Measurements from ENCODE around the gene DESI2. TPM values are rescaled to one million over a fixed set of nuclear protein-coding genes. Genes with fewer than 3 reads are reported as not detected.
A peak's percentile ranks its signal among the peaks of the same experiment; 100 is the strongest.

The DESI2 gene
- total RNA-seq, 1 experiment from 2014 or later, result 58.7 TPM

DNA sequence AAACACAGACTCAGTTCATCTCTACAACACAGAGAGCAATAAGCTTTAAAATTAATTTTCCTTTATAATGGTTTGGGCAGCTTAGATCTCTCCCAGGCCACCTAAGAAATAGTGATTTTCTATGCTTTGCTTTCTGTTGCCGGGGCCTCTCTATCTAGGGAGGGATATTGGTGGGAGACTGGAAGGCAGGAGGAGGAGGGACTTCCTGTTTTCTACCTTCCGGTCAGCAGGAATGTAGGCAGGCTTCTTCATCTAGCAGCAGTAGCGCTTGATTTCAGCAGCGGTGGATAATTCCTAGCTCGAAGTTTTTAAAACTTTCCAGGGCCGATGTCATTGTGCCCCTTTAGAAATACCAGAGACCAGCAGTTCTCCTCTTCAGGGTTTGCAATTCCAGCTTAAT is 5.1 kb upstream of the DESI2 start:
- Histone ChIP-seq H3K36me3 (ENCODE audit: low read depth, low read length) (no peaks in the 10 kb centered on the region), H3K9me3 (ENCODE audit: low read length) (no peaks in the 10 kb centered on the region), H3F3A (ENCODE audit: low read length, unreplicated experiment) (no peaks in the 10 kb centered on the region), H4K20me1 (ENCODE audit: low read length) (no peaks in the 10 kb centered on the region), H3K27ac (ENCODE audit: low read length) (no peak overlapping the region), H3K4me2 (ENCODE audit: low read length) (no peak overlapping the region), H3K79me2 (ENCODE audit: low read length) (no peaks in the 10 kb centered on the region), H3K9me2 (replicated peaks; ENCODE audit: low read length) (no peaks in the 10 kb centered on the region), H2AFZ (ENCODE audit: low read length) (no peak overlapping the region), H3K27me3 (ENCODE audit: low read length) (no peaks in the 10 kb centered on the region; the same call in 1 of the 2 replicates), H3K4me3 (ENCODE audit: low read length) (no peak overlapping the region), H3K4me1 (ENCODE audit: insufficient read depth, low read length) (peaks cover 5% of the 10 kb centered on the region; the same call in 1 of the 2 replicates), H3K9ac (ENCODE audit: low read length) (no peak overlapping the region)
- ATAC-seq (no peak), DNase-seq (no peak)
- intact Hi-C loops (cut with micrococcal nuclease), result no loop called here
- no TSS peak for BruUV-seq (replicated peaks)
- CTCF ChIA-PET, result no interaction called here
- TF ChIP-seq EZH2 (IDR thresholded peaks at IDR 0.05; ENCODE audit: low read length, unreplicated experiment) (no peak), EZH2phosphoT487 (IDR thresholded peaks at IDR 0.05; ENCODE audit: borderline replicate concordance, low read length) (no peak)
- TF ChIP-seq, protein P1, sequence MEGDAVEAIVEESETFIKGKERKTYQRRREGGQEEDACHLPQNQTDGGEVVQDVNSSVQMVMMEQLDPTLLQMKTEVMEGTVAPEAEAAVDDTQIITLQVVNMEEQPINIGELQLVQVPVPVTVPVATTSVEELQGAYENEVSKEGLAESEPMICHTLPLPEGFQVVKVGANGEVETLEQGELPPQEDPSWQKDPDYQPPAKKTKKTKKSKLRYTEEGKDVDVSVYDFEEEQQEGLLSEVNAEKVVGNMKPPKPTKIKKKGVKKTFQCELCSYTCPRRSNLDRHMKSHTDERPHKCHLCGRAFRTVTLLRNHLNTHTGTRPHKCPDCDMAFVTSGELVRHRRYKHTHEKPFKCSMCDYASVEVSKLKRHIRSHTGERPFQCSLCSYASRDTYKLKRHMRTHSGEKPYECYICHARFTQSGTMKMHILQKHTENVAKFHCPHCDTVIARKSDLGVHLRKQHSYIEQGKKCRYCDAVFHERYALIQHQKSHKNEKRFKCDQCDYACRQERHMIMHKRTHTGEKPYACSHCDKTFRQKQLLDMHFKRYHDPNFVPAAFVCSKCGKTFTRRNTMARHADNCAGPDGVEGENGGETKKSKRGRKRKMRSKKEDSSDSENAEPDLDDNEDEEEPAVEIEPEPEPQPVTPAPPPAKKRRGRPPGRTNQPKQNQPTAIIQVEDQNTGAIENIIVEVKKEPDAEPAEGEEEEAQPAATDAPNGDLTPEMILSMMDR (conservative IDR thresholded peaks at IDR 0.05; ENCODE audit: low read depth, low read length), result no peak
- POLR2A ChIA-PET (ENCODE audit: unreplicated experiment), result no interaction called here

DNA sequence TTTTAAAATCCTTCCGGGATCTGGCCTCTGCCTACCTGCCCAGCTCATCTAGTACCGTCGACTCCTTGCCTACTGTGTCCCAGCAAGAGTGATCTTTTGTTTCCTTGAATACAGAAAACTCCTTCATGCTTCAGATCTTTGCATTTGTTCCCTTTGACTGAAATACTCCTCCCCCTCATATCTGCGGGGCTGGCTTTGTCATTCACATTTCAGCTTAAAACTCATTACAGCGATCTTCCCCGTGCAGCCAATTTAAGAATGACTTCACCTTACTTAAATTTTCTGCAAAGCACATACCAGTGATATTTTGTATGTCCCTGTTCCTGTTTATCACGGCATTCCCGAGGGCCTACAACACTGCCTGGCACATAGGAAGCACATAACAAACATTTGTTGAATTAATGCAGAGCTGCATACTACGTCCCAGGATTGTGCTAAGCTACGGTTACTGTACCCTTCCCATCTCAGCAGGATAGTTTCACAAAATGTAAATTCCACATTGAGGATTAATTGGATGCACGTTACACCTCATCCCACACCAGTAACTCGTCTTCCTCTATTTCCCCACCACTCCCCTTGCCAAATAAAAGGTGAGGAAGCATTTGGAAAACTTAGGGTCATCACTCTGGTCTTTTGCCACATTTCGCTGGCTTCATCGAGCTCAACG is 837 bp upstream of the DESI2 start:
- intact Hi-C loops (cut with micrococcal nuclease), result loop anchor here (1.0 to 10.0 kb wide), 6 partner anchors 52 to 200 kb away; partner anchors contain the start of gene COX20
- BruUV-seq (replicated peaks), result TSS peak; percentile 86
- Histone ChIP-seq H3K4me3 (ENCODE audit: low read length) (peak overlapping the region; percentile 91), H3K27me3 (ENCODE audit: low read length) (no peaks in the 10 kb centered on the region), H3K4me1 (ENCODE audit: insufficient read depth, low read length) (peaks cover 27% of the 10 kb centered on the region), H3K9me2 (replicated peaks; ENCODE audit: low read length) (no peaks in the 10 kb centered on the region), H3K4me2 (ENCODE audit: low read length) (peak overlapping the region; percentile 89), H3F3A (ENCODE audit: low read length, unreplicated experiment) (no peaks in the 10 kb centered on the region), H3K36me3 (ENCODE audit: low read depth, low read length) (peaks cover 3% of the 10 kb centered on the region), H3K9me3 (ENCODE audit: low read length) (no peaks in the 10 kb centered on the region), H3K9ac (ENCODE audit: low read length) (peak overlapping the region; percentile 90), H3K79me2 (ENCODE audit: low read length) (peaks cover 40% of the 10 kb centered on the region), H2AFZ (ENCODE audit: low read length) (peak overlapping the region; percentile 97), H4K20me1 (ENCODE audit: low read length) (peaks cover 24% of the 10 kb centered on the region), H3K27ac (ENCODE audit: low read length) (no peak overlapping the region)
- no peak for TF ChIP-seq EZH2 (IDR thresholded peaks at IDR 0.05; ENCODE audit: low read length, unreplicated experiment)
- TF ChIP-seq, protein P1 (conservative IDR thresholded peaks at IDR 0.05; ENCODE audit: low read depth, low read length), result no peak
- no peak for TF ChIP-seq EZH2phosphoT487 (IDR thresholded peaks at IDR 0.05; ENCODE audit: borderline replicate concordance, low read length)
- ATAC-seq (no peak), DNase-seq (peak; percentile 15)
- CTCF ChIA-PET, result interaction anchor here (0.6 kb wide), 1 partner anchor 485 kb away, joined by 3 read pairs; no protein-coding TSS in a partner anchor
- POLR2A ChIA-PET (ENCODE audit: unreplicated experiment), result interaction anchor here (0.6 kb wide), 2 partner anchors 30 to 188 kb away, joined by 3 to 5 read pairs; no protein-coding TSS in a partner anchor

Data from PC-3 (cell line).